ENCODE measurements around the gene E2F3. TPM values are rescaled to one million over a fixed set of nuclear protein-coding genes. Genes with fewer than 3 reads are reported as not detected.

Gene E2F3
- polyA plus RNA-seq, 4 donors, result 17.9 to 21.5 (median 20.5) TPM

DNA sequence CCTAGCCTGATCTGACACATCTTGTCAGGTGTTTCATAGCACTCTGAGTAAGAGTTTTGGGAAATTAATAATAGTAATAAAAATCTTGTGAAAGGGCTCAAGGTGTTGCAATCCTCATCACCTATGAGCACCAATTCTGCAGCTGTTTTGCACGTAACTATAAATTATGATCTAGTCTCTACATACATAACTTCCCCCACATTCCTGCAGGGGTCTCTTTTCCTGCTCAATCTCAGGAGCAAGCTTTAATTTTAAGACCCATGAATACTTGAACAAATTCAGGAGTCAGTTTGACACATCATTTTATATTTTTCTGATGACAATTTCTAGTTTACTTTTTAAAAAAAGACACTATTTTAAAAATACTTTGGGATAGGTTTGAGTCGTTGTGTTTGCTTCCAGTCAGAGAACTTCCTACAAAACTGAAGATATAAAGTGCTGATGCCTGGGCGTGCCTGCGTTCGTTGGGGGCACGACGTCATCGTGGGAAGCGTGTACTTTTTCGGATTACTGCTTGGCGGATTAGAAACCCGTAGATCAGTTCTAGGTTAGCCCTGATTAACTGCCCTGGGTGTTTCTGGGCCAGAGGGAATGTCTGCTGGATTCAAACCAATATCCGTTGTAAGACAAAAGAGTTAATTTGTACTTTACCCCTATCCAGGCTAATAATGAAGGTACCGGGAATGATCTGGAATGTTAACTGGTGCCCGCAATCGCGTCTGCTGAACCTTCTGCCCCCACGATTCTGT lies 1.0 kb upstream of the E2F3 start:
- peak in 2 of 4 donors; percentile 10 to 18 for DNase-seq (ENCODE audit: low read depth in 4 of 4, low spot score in 3 of 4)

DNA sequence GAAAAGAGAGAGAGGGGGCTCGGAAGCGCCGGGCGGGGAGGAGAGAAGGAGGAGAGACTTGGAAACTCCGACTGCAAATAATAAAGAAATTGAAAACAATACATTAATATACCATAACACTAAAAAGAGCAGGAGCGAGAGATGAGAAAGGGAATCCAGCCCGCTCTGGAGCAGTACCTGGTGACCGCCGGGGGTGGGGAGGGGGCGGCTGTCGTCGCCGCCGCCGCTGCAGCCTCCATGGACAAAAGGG lies 338 bp downstream of the E2F3 start:
- peak in 1 of 4 donors; percentile 16 for DNase-seq (ENCODE audit: low read depth in 4 of 4, low spot score in 3 of 4)

DNA sequence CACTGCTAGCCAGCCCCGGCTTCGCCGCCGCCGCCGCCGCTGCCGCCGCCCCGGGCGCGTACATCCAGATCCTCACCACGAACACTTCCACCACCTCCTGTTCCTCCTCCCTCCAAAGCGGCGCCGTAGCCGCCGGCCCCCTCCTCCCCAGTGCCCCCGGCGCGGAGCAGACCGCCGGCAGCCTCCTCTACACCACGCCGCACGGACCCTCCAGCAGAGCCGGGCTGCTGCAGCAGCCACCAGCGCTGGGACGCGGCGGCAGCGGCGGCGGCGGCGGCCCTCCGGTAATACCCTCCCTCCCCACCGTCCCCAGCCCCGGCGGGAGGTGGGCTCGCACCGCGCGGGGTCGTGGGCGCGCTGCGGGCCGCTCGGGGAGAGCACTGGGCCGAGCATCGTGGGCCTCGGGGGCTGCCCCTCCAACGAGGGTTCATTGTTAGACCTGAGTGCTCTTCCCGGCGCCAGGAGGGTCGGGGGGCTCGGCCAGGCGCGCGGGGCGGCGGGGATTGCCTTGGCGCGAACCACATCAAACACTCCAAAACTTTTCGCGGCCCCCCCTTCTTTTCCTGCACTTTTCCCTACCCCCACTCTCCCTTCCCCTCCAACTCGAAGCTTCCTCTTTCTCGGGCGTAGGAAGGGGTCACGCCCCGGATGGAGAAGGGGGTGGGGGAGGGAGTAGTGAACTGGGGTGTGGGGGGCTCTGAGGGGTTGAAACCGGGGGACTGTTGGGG lies 827 bp downstream of the E2F3 start:
- peak in 3 of 4 donors; percentile 12 to 23 (median 12) for DNase-seq (ENCODE audit: low read depth in 4 of 4, low spot score in 3 of 4)

DNA sequence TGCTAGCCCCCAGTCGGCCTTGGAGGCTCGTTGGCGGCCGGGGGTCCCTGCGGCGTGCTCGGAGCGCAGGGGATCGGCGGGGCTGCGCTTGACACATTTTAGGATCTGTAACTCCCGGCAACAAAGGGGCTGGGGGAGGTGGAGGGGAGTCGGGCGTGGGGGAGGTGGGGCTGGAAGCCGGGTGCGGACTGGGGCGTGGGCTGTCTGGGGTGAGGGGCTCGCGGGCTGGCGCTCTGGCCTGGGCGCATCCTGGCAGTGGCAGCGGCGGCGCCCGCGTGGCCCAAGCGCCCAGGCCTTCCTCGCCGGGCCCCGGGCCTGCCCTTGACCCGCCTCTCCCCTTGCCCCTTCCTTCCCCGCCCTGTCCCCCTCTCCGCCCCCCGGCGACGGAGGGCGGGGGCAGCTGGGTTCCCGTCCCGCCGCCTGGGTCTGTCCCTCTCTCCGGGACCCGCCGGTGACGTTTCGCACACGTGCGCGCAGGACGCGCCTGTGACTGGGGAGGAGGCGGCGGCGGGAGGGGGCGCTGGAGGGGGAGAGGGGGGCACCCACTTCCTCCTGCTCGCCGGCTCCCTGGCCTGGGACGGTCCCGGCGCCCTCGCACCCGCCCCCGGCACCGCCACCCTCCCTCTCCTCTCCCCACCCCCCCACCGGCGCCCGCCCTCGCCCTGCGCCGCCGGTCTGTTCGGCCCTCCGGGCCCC lies 1.5 kb downstream of the E2F3 start:
- DNase-seq (ENCODE audit: low read depth in 4 of 4, low spot score in 3 of 4), result peak in 3 of 4 donors; percentile 44 to 69 (median 63)

DNA sequence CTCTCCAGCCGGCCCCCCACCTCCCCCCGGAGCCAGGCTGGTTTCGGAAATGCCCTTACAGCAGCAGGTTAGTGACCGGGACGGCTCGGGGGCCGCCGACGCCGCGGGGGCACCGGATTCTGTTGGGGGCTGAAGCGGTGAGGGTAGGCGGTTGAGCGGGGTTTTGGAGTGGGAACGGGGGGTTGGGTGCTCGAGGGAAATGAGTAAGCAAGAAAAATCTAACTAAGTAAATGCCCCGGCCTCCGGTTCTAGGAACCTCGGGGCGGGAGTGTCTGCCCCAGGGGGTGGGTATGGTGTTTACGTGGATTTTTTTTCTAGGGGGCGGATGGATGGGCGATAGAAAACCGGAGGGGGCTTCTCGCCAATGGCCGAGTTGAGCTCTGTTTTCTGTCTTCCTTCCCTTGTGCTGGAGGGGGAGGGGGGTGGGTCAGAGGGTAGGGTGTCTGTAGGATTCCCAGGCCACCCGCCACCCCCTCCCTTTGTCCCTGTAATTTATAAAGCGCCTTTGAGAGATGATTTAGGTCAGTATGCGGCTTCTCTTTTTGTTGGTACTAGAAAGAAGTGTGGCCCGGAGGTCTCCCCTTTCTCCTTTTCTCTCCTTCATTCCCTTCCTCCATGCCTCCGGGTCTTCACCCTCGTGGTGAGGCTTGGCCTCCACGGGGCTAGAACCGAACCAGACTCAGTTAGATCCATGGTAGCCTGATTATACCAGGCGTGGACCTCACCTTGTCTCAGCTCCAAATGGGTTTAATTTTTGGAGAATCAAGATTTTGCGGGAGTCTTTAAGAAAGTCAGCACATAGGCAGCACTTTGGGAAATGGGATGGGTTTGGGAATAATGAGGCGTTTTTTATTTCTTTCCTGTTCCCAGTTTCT lies 2.3 kb downstream of the E2F3 start:
- peak in 3 of 4 donors; percentile 22 to 35 (median 31) for DNase-seq (ENCODE audit: low read depth in 4 of 4, low spot score in 3 of 4)

DNA sequence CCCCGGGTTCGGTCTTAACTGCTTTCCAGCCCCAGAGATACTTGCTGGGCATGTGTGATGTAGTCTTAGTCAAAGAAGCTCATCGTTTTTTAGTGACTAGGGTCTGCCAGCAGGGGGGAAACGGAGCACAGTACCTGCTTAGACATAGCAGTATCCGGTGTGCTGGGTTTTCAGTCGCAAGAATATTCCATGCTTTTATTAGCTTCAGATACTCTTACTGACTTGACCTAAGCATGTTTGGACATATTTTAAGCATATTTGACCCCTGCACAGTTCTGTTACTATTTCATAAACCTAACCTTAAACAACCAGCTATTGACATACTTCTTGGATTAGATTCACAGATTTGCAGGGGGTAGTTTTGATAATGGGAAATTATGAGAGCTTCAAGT lies 3.0 kb downstream of the E2F3 start:
- DNase-seq (ENCODE audit: low read depth in 4 of 4, low spot score in 3 of 4), result peak in 3 of 4 donors; percentile 25 to 50 (median 37)

DNA sequence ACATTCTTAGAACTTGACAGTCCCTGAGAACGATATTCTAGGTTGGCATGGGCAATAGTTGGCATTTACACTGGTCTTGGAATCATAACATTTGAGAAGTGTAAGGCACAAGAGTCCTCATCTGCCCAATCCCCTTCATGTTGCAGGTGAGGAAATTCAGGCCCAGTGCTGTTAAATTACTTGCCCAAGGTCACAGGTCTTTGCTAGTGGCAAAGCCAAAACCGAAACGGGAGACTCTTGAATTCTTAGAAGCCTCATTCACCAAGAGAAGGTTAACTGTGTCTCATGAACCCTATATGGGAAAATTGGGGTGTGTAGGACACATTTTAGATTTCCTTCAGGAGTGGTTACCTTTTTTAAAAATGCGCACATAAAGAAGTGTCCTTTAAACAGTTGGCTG lies 7.2 kb downstream of the E2F3 start:
- DNase-seq (ENCODE audit: low read depth in 4 of 4, low spot score in 3 of 4), result no peak

DNA sequence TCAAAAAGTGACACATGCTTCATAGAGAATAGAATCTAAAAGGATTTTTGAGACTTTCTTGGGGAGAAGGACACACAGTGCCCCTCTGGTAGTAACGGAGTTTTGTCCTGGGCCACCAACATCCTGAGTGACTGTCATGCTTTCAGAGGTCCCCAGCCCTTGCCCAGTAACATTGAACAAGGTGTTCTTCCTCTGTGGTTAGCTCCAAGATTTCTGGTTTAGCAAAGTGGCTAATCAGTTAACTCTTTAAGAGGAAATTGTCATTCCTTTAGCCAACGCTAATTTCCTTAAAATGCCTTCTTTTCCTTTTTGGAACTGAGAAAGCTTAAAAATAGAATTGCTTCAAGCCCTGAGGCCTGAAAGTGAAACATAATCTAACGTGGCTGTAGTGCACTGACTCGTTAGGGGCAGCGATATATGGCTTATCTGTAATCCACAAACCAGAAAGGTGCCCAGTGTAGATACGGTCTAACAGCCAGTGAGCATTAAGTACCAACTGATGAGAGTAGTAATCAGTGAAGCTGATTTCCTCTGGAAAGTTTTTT lies 7.8 kb downstream of the E2F3 start:
- DNase-seq (ENCODE audit: low read depth in 4 of 4, low spot score in 3 of 4), result no peak

DNA sequence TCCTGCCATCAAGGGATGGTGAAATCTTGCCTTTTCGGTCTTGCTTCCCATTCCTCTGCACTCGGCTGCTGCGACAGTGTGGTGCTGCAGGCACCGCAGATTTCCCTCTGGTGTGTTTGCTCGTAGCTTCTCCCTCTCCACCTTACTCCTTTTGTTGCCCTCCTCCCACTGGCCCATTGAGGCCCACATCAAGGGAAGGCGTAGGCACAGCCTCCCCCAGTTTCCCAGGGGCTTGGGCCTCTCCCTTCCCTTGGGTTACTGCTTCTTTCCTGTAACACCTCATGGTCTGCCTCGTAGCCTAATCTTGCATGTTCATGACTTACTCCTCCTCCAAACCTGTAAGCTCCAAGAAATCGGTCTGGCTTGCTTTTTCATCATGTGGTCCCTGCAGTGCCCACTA lies 9.9 kb downstream of the E2F3 start:
- no peak for DNase-seq (ENCODE audit: low read depth in 4 of 4, low spot score in 3 of 4)

DNA sequence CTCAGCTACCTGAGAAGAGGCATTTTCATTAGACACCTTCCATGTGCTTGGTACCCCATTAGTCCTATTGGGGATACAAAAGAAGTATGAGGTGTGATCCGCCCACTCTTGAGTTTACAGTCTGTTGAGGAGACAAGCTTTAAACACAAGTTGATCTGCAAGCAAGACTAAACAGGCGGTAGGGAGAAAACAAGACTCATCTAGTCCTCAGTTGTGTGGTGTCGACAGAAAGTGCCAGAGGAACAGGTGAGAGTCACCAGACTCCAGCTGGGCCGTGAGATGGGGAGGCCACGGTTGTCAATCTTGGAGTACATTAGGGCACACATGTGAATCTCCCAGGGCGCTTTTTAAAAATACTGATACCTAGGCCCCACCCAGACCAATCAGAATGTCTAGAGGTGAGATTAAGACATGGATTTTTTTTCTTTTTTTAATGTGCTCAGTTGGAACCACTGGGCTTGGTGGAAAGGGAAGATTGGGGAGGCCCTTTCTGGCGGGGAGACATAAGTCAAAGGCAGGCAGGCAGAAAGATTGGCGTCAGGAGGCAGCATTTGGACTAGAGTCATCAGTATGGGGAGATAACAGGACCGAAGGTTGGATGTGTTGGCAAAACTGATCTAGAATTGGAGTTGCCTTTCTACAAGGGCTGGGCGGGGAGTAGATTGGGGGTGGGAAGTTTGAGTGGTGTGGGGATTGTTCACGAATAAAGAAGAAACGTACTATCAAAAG lies 10.4 kb downstream of the E2F3 start:
- no peak for DNase-seq (ENCODE audit: low read depth in 4 of 4, low spot score in 3 of 4)

DNA sequence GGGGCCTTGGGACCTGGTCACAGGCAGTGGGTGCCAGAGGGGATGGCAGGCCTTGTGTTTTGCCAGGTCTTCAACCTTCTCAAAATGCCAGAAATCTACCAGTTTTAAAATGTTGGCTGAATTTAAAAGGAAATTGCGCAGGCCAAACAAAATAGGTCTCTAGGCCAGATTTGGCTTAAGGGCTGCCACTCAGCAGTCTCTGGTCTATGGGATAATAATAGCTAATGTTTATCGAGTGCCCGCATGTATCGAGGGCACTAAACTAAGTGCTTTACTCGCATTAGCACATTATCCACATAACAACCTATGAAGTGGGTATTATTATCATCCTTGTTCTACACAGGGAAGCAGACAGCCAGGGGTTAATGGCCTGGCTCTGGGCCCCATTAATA lies 11.0 kb downstream of the E2F3 start:
- no peak for DNase-seq (ENCODE audit: low read depth in 4 of 4, low spot score in 3 of 4)

DNA sequence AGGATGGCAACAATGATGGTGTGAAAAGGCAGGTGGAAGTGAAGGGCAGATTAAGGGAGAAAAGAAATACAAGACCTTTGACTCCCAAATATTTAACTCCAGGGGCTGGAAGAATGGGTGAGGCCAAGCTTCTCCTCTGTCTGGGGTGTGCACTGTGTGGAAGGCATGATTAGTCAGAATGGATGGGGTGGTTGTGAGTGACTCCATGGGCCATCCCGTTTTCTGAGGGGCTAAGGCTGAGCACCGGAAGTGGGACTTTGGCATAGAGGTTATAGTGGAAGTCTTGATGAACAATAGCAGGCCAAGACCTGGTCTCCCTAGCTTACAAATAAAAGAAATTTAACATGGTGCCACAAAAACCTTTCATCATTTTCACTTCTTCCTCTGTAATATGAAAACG lies 12.1 kb downstream of the E2F3 start:
- DNase-seq (ENCODE audit: low read depth in 4 of 4, low spot score in 3 of 4), result no peak

DNA sequence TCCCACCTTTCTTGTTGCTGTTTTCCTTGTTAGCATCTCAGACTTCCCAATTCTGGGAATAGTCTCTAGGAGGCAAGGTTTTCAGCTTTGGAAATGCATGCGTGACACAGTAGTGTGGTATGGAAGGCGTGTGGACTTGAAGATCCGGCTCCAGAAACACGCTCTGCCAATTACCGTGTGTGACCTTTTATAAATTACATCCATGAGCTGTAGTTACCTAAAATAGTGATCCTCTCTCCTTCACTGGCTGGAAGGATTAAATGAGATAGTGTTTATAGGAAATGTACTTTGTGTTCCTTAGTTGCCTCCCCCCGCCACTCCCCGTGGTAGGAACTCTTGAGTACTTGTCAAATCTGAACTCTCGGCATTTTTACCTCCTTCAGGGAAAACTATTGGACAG lies 13.0 kb downstream of the E2F3 start:
- DNase-seq (ENCODE audit: low read depth in 4 of 4, low spot score in 3 of 4), result no peak

DNA sequence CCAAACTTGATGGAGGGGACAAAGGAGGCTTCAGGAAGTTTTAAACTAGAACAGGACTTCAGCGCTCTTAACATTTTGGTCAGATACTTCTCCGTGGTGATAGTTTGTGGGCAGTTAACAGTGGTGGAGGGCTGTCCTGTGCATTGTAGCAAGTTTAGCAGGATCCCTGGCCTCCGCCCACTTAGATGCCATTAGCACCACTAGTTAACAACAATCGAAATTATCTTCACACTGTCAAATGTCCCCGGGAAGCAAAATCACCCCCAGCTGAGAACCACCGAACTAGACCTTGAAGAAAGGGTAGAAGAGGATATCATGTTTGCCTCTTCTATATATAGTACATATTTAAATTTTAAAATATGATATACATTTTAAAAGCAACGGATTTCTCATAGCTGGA lies 13.6 kb downstream of the E2F3 start:
- no peak for DNase-seq (ENCODE audit: low read depth in 4 of 4, low spot score in 3 of 4)

DNA sequence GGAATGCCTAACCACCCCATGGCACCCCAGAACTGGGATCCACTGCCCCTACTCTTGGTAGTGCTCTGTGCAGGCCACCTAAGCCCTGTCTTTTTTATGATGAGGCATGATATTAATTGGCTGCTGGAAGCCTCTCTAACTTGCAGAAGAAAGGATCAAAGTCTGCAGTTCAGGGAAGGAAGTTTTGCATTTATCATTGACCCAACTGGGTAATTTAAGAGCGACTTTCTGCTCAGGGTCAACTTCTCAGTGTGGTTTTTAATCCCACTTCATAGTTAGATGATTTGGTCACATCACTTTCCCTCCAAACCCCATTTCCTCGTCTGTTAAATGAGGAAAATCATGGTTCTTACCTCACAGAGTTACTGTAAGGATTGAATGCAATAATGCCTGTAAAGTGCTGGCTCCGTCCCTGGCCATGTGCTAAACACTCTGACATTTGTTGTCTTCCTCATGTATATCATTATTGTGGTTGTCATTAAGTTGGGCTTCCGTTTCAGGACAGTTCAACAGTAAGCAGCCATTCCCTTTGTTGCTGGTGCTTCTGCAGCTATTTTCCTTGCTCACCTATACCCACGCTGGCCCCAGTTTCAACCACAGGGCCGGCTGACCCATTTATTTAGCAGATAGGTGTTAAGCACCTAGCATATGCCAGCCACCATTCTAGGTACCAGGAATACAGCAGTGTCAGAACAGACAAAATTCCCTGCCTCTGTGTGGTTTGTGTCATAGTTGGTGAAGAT lies 14.2 kb downstream of the E2F3 start:
- no peak for DNase-seq (ENCODE audit: low read depth in 4 of 4, low spot score in 3 of 4)

DNA sequence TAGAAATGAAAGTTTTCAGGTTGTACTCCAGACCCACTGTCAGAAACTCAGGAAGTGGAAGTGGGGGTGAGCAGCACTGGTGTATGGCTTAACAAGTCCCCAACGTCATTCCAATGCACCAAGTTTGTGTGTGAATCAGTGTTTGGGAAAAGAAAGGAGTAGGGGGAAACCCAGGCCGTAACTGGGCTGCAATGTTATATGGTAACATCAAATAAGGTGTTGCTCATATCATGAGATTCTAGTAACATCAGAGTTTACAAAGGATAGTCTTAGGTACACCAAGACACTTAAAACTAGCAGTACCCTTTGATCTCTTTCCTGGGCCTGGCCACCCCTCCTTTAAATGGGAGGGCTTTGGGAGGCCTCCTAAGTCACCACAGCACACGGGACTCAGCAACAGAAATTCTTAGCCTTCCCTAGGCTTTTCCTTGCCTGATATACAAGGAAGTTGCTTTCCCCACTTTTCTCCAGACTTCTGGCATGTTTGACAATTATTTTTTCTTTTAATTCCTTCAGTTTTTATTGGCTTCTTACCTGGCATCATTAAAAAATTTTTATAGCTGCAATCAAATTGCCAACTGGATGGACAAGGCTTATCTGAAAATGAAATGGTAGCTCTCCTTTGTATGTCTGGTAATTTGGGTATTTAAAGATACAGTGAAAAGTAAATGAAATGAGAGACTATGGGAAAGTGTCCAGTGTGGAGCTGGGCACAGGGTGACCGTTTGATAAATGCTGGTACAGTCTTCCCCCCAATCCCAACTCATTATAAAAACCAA lies 15.1 kb downstream of the E2F3 start:
- DNase-seq (ENCODE audit: low read depth in 4 of 4, low spot score in 3 of 4), result no peak

DNA sequence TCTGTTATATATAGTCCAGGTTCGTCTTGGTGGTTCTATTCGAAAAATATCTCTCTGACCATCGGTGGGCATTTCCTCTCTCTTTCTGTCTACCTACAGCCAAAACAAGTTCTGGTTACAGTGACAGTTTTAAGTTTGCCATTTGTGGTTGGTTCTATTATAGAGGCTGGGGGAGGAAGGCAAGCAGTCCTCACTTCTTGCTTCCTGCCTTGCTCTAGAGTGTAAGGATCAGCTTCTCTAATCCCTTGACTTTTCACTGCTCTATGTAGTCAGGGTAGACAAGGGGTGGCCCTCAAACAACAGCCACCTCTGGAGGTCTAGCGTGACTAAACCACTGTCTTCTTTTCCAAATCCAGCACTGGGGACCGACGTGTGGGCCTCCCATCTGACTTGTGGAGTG lies 16.1 kb downstream of the E2F3 start:
- DNase-seq (ENCODE audit: low read depth in 4 of 4, low spot score in 3 of 4), result no peak

Data from right renal pelvis (tissue), 4 donors.